Measurements from ENCODE around the gene FOXD3.

Gene FOXD3

GRCh38 chr1:63362578-63362977 lies 40.2 kb downstream of the FOXD3 start:
- DNase-seq, result no peak

DNA sequence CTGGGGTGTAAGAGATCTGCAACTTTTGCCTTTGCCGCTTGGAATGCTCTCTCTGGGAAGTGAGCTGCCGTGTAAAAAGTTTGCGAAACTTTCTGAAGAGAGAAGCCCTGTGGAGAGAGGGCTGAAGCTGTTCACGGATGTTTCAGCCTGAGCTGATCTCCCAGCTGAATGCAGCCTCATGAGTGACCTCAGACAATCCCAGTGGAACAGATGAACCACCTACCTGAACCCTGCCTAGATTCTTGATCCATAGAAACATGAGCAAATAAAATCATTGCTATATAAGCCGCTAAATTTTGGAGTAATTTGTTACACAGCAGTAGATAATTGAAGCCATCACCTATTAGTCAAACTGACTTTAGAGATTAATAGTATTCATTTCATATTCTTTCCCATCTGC lies 40.6 kb downstream of the FOXD3 start:
- no peak for DNase-seq

GRCh38 chr1:63366908-63367214 lies 44.5 kb downstream of the FOXD3 start:
- no peak for DNase-seq

GRCh38 chr1:63367215-63368103 lies 45.1 kb downstream of the FOXD3 start, which contains the start of gene ALG6:
TSS of gene ALG6 (plus strand) at chr1:63367627. CDS start at chr1:63370978, 3,351 bp downstream.
- peak; percentile 96 for DNase-seq

DNA sequence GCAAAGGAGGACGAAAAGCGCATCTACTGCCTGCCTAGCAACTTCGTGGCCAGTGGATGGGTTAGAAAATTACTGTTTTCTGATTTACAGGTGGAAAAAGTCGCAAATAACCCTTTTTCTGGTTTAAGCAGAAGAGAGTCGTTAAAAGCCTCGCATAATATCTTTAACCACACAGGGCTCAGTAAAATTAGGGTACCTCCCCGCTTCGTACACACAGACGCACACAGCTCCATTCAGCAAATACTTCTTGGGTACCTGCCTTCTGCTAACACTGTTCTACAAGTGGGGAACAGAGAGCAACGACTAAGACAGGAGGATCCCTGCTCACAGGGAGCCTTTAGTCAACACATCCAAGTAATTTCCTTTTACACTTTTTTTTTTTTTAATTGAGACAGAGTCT lies 45.8 kb downstream of the FOXD3 start:
- DNase-seq, result no peak

Measured in NCI-H345 (cell line).